Uterus (tissue), 4 donors: ENCODE measurements around the gene MRGPRG. TPM values are rescaled to one million over a fixed set of nuclear protein-coding genes. Genes with fewer than 3 reads are reported as not detected.

Source experiments
- DNase-seq, 2 donors: peaks; one replicate each; pipeline ENCODE4 v3.0.0-alpha.2; 2019 to 2020
- H3K27ac ChIP-seq, 2 donors: fragments of 200-600 bp; sonication (generic); 1 replicate in 1 of 2; 2 replicates in 1 of 2; pipeline ENCODE4 v1.5.1; 2016 to 2018
- H3K27me3 ChIP-seq, 2 donors: fragments of 200-600 bp; sonication (generic); one replicate each; pipeline ENCODE4 v1.5.1; 2018 to 2019; ENCODE audit warnings: control low read depth in 1 of 2
- H3K36me3 ChIP-seq, 2 donors: fragments of 200-600 bp; sonication (generic); one replicate each; pipeline ENCODE4 v1.5.1; 2019; ENCODE audit warnings: control low read depth in 1 of 2
- H3K4me1 ChIP-seq, 2 donors: fragments of 200-600 bp; sonication (generic); one replicate each; pipeline ENCODE4 v1.5.1; 2018 to 2019; ENCODE audit warnings: control low read depth in 1 of 2
- H3K4me3 ChIP-seq, 2 donors: fragments of 200-600 bp; sonication (generic); 1 replicate in 1 of 2; 2 replicates in 1 of 2; pipeline ENCODE4 v1.5.1; 2018 to 2019; ENCODE audit warnings: mild to moderate bottlenecking in 1 of 2
- H3K9me3 ChIP-seq, 2 donors: fragments of 200-600 bp; sonication (generic); one replicate each; pipeline ENCODE4 v1.5.1; 2019; ENCODE audit warnings: control low read depth in 1 of 2
- POLR2A ChIP-seq, 2 donors: fragments of 450-650 bp; IDR thresholded peaks; one replicate each; pipeline ENCODE4 v1.6.1; 2016; ENCODE audit warnings: antibody characterized with exemption in 2 of 2, mild to moderate bottlenecking in 1 of 2, moderate library complexity in 1 of 2
- intact Hi-C: fragments of 100-400 bp; cut with DNase I; formaldehyde crosslinking; loops from one replicate; pipeline ENCODE4 v1.15.1; 2023; ENCODE audit warnings: low total_unique reads
- total RNA-seq, 4 donors: library from RNA; depleted of rRNA in 3 of 4; stranded (reverse); fragments of >200 nt in 3 of 4; gene quantifications; one replicate each; pipeline versions ENCODE4 v1.1.0 to v1.2.4, GENCODE V29; 2014 to 2023
- TF ChIP-seq, protein P1 (sequence below), 4 experiments: fragments of 200-600 bp in 2 of 4; fragments of 450-650 bp in 2 of 4; sonication (generic) in 2 of 4; IDR thresholded peaks; one replicate each; pipeline ENCODE4 v1.5.1; 2016 to 2019; ENCODE audit warnings: antibody characterized with exemption in 4 of 4, mild to moderate bottlenecking in 2 of 4, moderate library complexity in 1 of 4
- donor health status: DM: yes; HTN: yes; CAD: no.

The MRGPRG gene
- total RNA-seq, 4 donors from 2014 or later: not detected

DNA sequence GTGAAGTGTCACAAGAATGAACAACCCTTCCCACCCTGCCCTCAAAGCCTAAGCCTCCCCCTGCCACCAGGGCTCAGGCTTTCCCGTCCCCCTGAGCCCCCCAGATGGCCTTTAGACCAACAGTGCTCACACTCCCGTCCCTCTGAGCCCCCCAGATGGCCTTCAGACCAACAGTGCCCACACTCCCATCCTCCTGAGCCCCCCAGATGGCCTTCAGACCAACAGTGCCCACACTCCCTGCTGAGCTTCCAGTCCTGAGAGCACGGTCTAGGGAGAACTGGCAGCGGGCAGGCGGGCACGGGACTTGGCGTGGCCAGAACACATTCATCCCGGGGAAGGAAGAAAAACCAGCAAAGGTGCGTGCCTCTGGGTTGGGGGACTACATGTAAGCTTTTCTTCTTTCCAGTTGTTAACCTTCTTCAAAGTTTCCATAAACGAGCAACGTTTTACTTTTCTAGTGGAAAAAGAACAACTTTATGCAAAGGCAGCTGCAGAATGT lies 2.5 kb downstream of the MRGPRG start:
- peak in 1 of 2 donors; percentile 3 for DNase-seq
- intact Hi-C loops: no loop called here
- TF ChIP-seq, protein P1, sequence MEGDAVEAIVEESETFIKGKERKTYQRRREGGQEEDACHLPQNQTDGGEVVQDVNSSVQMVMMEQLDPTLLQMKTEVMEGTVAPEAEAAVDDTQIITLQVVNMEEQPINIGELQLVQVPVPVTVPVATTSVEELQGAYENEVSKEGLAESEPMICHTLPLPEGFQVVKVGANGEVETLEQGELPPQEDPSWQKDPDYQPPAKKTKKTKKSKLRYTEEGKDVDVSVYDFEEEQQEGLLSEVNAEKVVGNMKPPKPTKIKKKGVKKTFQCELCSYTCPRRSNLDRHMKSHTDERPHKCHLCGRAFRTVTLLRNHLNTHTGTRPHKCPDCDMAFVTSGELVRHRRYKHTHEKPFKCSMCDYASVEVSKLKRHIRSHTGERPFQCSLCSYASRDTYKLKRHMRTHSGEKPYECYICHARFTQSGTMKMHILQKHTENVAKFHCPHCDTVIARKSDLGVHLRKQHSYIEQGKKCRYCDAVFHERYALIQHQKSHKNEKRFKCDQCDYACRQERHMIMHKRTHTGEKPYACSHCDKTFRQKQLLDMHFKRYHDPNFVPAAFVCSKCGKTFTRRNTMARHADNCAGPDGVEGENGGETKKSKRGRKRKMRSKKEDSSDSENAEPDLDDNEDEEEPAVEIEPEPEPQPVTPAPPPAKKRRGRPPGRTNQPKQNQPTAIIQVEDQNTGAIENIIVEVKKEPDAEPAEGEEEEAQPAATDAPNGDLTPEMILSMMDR (IDR thresholded peaks at IDR 0.05): no peak
- no peak for TF ChIP-seq POLR2A (IDR thresholded peaks at IDR 0.05)
- Histone ChIP-seq H3K36me3 (no peaks in the 10 kb centered on the region), H3K4me1 (no peaks in the 10 kb centered on the region), H3K27ac (no peak overlapping the region), H3K4me3 (no peak overlapping the region), H3K27me3 (no peaks in the 10 kb centered on the region), H3K9me3 (peaks cover 0 to 2% of the 10 kb centered on the region in 2 donors)

DNA sequence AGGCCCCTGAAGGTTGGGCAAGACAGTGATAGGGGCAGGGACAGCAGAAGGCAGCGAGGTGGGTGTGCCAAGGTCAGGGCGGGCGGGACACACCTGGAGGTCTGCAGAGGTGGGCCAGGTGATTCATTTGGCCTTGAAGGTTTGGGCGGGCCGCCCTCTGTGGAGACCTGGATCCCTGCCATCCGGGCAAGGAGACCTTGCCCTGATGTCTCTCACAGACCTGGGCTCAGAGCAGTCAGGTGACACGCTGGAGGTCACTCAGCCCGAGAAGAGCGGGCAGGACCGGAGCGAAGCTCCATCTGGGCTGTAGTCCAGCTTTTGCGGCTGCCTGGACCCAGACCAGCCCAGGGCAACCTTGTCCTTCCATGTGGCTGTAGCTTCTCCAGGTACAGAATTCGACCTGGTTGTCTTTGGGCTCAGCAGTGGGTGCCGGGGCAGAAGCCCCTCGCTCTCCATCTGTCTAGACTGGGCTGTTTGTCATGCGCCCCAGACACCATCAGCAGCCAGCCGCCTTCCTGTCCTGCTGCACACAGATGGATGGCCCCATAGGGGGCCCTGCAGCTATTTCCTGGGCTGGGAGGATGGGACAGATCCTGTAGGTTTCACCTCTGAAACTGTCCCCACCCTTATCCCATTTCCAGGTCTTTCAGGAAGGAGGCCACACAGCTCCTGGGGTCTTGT lies 3.1 kb downstream of the MRGPRG start:
- no peaks in the 10 kb centered on the region for H3K36me3 ChIP-seq
- no peaks in the 10 kb centered on the region for H3K4me1 ChIP-seq
- TF ChIP-seq POLR2A (IDR thresholded peaks at IDR 0.05): no peak
- TF ChIP-seq, protein P1 (IDR thresholded peaks at IDR 0.05): no peak
- peak in 1 of 2 donors; percentile 8 for DNase-seq
- H3K4me3 ChIP-seq: no peak overlapping the region
- H3K9me3 ChIP-seq: peaks cover 0 to 4% of the 10 kb centered on the region in 2 donors
- no peaks in the 10 kb centered on the region for H3K27me3 ChIP-seq
- intact Hi-C loops: no loop called here
- H3K27ac ChIP-seq: no peak overlapping the region

DNA sequence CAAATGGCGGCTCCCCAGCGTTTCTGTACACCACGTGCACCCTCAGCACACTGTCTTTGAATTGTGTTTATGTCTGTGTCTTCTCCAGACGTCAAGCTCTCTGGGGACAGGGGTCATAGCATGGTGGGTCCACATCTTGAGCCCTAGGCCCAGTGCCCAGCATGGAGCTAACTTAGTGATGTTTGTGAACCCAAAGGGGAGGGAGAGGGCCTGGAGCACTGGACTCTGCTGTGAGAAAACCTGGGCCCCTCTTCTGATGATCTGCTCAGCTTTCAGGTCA lies 4.3 kb downstream of the MRGPRG start:
- intact Hi-C loops: no loop called here
- TF ChIP-seq, protein P1 (IDR thresholded peaks at IDR 0.05): no peak
- TF ChIP-seq POLR2A (IDR thresholded peaks at IDR 0.05): no peak
- no peak overlapping the region for H3K4me3 ChIP-seq
- no peaks in the 10 kb centered on the region for H3K36me3 ChIP-seq
- H3K4me1 ChIP-seq: no peaks in the 10 kb centered on the region
- peaks cover 0 to 4% of the 10 kb centered on the region in 2 donors for H3K9me3 ChIP-seq
- no peaks in the 10 kb centered on the region for H3K27me3 ChIP-seq
- no peak for DNase-seq
- H3K27ac ChIP-seq: no peak overlapping the region

DNA sequence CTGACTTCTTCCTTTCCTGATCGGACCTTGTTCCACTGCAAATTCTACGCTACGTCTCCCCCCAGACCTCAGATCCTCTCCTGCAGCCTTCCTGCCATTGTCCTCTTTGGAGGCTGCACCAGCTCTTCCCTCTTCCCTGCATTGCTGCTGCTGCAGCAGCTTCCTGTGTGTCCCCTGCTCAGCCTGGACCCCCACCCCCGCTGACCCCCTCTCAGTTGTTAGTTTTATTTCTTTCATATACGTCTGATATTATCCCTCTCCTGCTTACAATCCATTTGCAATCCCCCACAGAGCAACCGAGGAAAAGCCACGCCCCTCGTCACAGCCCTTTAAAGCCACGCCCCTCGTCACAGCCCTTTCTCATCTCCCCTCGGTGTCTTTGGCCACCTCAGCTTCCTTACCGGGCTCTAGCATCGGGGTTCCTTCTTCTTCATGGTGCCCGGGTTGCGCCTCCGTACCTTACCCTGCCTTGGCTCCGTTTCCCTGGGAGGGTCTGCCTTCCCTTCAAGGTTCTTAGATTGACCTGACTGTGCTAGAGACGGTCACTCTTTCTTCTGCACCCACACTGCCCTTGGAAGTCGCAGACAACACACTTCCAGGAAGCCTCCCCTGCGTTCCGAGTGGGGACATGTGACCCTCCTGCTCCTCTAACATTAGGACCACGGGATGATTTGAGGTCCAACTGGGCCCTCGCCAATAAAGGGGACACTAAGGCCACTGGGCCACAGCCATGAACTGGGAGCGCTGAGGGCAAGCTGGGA lies 4.8 kb downstream of the MRGPRG start:
- H3K4me1 ChIP-seq: no peaks in the 10 kb centered on the region
- intact Hi-C loops: no loop called here
- H3K4me3 ChIP-seq: no peak overlapping the region
- no peaks in the 10 kb centered on the region for H3K36me3 ChIP-seq
- no peaks in the 10 kb centered on the region for H3K27me3 ChIP-seq
- H3K9me3 ChIP-seq: peaks cover 0 to 4% of the 10 kb centered on the region in 2 donors
- TF ChIP-seq, protein P1 (IDR thresholded peaks at IDR 0.05): no peak
- TF ChIP-seq POLR2A (IDR thresholded peaks at IDR 0.05): no peak
- no peak for DNase-seq
- H3K27ac ChIP-seq: no peak overlapping the region

DNA sequence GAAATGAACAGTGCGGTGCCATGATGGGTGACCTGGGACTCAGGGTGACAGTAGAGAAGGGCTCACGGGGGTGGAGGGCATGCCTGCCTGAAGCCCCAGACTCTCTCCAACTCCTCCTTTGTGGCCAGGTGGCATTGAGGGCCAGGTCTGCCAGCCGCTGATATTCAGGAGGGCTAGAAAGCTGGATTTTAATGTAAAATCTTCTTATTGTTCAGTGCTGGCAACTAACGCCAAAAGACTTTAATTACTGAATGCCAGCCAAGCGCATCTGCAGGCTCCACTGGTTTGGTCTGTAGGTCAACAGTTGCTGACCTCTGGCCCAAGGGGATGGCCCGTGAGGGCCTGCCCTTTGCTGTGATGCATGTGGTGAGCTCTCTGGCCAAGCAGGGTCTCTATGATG lies 10.3 kb downstream of the MRGPRG start:
- no peak overlapping the region for H3K4me3 ChIP-seq
- intact Hi-C loops: no loop called here
- no peak overlapping the region for H3K27ac ChIP-seq
- no peak for DNase-seq
- H3K36me3 ChIP-seq: no peaks in the 10 kb centered on the region
- peaks cover 0 to 3% of the 10 kb centered on the region in 2 donors for H3K4me1 ChIP-seq
- H3K27me3 ChIP-seq: no peaks in the 10 kb centered on the region
- peaks cover 0 to 4% of the 10 kb centered on the region in 2 donors for H3K9me3 ChIP-seq
- TF ChIP-seq POLR2A (IDR thresholded peaks at IDR 0.05): no peak
- TF ChIP-seq, protein P1 (IDR thresholded peaks at IDR 0.05): no peak
